Measurements from ENCODE around the gene RAPGEF1. TPM values are rescaled to one million over a fixed set of nuclear protein-coding genes. Genes with fewer than 3 reads are reported as not detected.

RAPGEF1 gene
- total RNA-seq, 1 donor from 2014 or later: 73.1 TPM

DNA sequence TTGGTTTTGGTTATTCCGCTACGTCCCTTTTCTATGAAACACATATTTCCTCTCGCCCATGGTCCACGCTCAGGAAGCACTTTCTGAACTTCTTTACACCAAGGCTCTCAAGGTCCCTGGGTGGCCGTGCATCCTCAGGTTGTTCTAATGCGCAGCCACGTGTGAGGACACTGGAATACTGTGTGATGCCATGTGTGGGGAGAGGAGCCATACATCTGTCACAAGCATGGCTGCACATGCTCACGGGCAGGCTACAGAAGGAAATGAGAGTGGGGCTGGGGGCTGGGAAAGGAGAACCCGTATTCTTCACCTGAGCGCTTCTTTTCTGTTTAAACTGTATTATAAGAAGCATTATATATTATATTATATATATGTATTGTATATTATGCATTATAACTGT lies 157.8 kb downstream of the RAPGEF1 start:
- H3K27ac Mint-ChIP-seq (ENCODE audit: unreplicated experiment): no peak overlapping the region
- H3K36me3 Mint-ChIP-seq (ENCODE audit: low read depth): peaks cover 20% of the 10 kb centered on the region
- no peaks in the 10 kb centered on the region for H3K27me3 Mint-ChIP-seq (ENCODE audit: low read depth)
- no peak overlapping the region for H3K4me3 Mint-ChIP-seq (ENCODE audit: unreplicated experiment)
- H3K4me1 Mint-ChIP-seq (ENCODE audit: low read depth): no peaks in the 10 kb centered on the region
- no peaks in the 10 kb centered on the region for H3K9me3 Mint-ChIP-seq (ENCODE audit: low read depth)
- TF ChIP-seq CTCF (IDR thresholded peaks at IDR 0.05): no peak
- DNase-seq (ENCODE audit: low spot score): no peak

DNA sequence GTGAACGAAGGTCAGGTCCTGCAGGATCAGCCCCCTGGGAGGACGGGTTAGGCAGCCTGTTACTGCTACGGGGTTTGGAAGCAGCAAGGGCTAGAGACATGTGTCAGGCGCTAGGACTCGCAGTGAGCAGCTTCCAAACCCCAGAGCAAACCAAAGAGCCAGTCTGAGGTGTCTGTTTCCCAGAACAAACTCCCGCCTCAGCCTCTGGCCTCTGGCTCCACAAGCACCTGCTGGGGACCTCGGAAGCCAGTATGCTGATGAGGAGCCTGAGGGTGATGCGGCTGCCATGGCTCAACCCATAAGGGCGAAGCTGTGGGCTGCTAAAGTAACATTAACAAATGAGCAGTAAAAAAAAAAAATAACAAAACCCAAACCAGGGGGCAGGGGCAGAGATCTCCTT lies 159.5 kb downstream of the RAPGEF1 start:
- DNase-seq (ENCODE audit: low spot score): no peak
- no peak for TF ChIP-seq CTCF (IDR thresholded peaks at IDR 0.05)
- H3K9me3 Mint-ChIP-seq (ENCODE audit: low read depth): no peaks in the 10 kb centered on the region
- no peak overlapping the region for H3K27ac Mint-ChIP-seq (ENCODE audit: unreplicated experiment)
- no peaks in the 10 kb centered on the region for H3K27me3 Mint-ChIP-seq (ENCODE audit: low read depth)
- peaks cover 19% of the 10 kb centered on the region for H3K36me3 Mint-ChIP-seq (ENCODE audit: low read depth)
- H3K4me3 Mint-ChIP-seq (ENCODE audit: unreplicated experiment): no peak overlapping the region
- H3K4me1 Mint-ChIP-seq (ENCODE audit: low read depth): no peaks in the 10 kb centered on the region

- H3K27ac Mint-ChIP-seq (ENCODE audit: unreplicated experiment): no peak overlapping the region
- H3K36me3 Mint-ChIP-seq (ENCODE audit: low read depth): peaks cover 18% of the 10 kb centered on the region
- no peaks in the 10 kb centered on the region for H3K4me1 Mint-ChIP-seq (ENCODE audit: low read depth)
- H3K4me3 Mint-ChIP-seq (ENCODE audit: unreplicated experiment): no peak overlapping the region
- no peaks in the 10 kb centered on the region for H3K9me3 Mint-ChIP-seq (ENCODE audit: low read depth)
- H3K27me3 Mint-ChIP-seq (ENCODE audit: low read depth): no peaks in the 10 kb centered on the region
- no peak for DNase-seq (ENCODE audit: low spot score)
- TF ChIP-seq CTCF (IDR thresholded peaks at IDR 0.05): no peak
Observed at GRCh38 chr9:131579789-131580211, 160.1 kb downstream of the RAPGEF1 start.

DNA sequence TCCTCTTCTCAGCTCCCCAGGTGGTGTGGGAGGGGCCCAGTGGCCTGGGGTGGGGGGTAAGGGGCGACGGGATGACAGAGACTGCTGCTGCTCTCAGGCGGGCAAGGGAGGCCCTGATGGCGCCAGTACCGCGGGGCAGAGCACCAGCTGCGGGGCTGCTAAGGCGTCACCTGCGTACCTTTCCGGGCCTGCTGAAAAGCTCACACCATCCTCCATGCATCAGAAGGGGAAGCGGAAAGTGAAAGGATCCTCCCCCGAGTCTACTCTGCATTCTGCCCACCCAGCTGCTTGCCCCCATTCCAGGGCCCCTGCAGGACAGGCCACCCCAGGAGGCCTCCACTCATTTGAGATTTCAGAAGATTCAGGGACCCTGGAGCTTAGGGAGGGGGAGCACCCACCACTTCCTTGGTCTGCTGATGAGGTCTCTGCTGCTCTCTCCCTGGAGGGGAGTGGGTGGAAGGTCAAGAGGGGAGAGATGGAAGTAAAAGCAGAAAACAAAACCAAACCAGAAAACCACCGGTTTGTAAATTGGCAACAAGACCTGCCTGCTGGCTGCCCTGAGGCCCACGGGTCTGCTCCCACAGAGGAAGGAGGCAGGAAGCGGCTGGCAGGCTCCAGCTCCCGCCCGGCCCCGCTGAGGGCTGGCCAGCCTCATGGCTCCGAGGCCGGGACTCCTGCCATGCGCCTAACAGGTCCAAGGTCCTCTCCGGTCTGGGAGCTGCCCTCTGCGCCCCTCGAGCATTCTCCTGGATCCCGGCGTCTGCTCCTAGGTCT lies 161.0 kb downstream of the RAPGEF1 start:
- H3K36me3 Mint-ChIP-seq (ENCODE audit: low read depth): peaks cover 17% of the 10 kb centered on the region
- H3K4me1 Mint-ChIP-seq (ENCODE audit: low read depth): no peaks in the 10 kb centered on the region
- no peak overlapping the region for H3K4me3 Mint-ChIP-seq (ENCODE audit: unreplicated experiment)
- no peaks in the 10 kb centered on the region for H3K9me3 Mint-ChIP-seq (ENCODE audit: low read depth)
- no peak overlapping the region for H3K27ac Mint-ChIP-seq (ENCODE audit: unreplicated experiment)
- no peaks in the 10 kb centered on the region for H3K27me3 Mint-ChIP-seq (ENCODE audit: low read depth)
- TF ChIP-seq CTCF (IDR thresholded peaks at IDR 0.05): no peak
- no peak for DNase-seq (ENCODE audit: low spot score)

DNA sequence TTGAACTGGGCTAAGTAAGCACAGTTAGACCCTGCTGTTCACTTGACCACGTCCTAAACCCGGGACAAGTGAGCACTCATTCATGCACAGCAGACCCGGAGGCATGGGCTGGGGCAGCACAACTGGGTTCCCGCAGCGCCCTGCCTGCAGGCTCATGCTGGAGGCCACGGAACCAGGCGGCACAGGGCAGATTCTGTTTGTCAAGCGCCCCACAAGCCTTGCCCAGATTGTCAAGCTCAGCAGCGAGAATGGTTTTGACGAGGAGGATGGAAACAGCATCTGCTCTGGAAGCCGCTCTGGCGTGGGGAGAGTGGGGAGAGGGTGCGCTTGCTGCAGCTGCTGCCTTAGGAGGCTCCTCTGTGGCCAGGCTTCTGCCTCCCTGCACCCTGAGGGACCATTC lies 161.9 kb downstream of the RAPGEF1 start:
- no peak for DNase-seq (ENCODE audit: low spot score)
- Mint-ChIP-seq H3K27me3 (ENCODE audit: low read depth) (no peaks in the 10 kb centered on the region), H3K36me3 (ENCODE audit: low read depth) (peaks cover 12% of the 10 kb centered on the region), H3K27ac (ENCODE audit: unreplicated experiment) (no peak overlapping the region), H3K4me3 (ENCODE audit: unreplicated experiment) (no peak overlapping the region), H3K4me1 (ENCODE audit: low read depth) (no peaks in the 10 kb centered on the region), H3K9me3 (ENCODE audit: low read depth) (no peaks in the 10 kb centered on the region)
- TF ChIP-seq CTCF (IDR thresholded peaks at IDR 0.05): no peak

Data from chondrocyte (in vitro differentiated cells).